Measurements from ENCODE around the gene HOXC10. TPM values are rescaled to one million over a fixed set of nuclear protein-coding genes. Genes with fewer than 3 reads are reported as not detected.

HOXC10 gene
- total RNA-seq, 2 experiments from 2014 or later = not detected

- ATAC-seq (no peak), DNase-seq (no peak)
- no peaks in the 10 kb centered on the region for H3K36me3 Mint-ChIP-seq (ENCODE audit: low read depth)
- H3K4me1 Mint-ChIP-seq (ENCODE audit: low read depth) = peaks cover 3% of the 10 kb centered on the region
- no peaks in the 10 kb centered on the region for H3K9me3 Mint-ChIP-seq
- intact Hi-C loops (cut with micrococcal nuclease) = no loop called here
- H3K4me3 Mint-ChIP-seq = no peak overlapping the region
- peaks cover 90% of the 10 kb centered on the region for H3K27me3 Mint-ChIP-seq
- no peak for TF ChIP-seq CTCF (IDR thresholded peaks at IDR 0.05)
- POLR2A ChIA-PET = interaction anchor here (0.6 kb wide), 1 partner anchor 189 kb away, joined by 4 read pairs; no protein-coding TSS in a partner anchor
- H3K27ac Mint-ChIP-seq = no peak overlapping the region
- CTCF ChIA-PET = interaction anchor here (1.6 kb wide), 1 partner anchor 59 kb away, joined by 3 read pairs; no protein-coding TSS in a partner anchor
These were observed 37.2 kb upstream of the HOXC10 start for GRCh38 chr12:53947743-53948142.

GRCh38 chr12:53948650-53949593 lies 36.0 kb upstream of the HOXC10 start:
- ChIA-PET CTCF (interaction anchor here (1.6 kb wide), 1 partner anchor 58 kb away, joined by 3 read pairs; no protein-coding TSS in a partner anchor), POLR2A (no interaction called here)
- Mint-ChIP-seq H3K9me3 (no peaks in the 10 kb centered on the region), H3K4me1 (ENCODE audit: low read depth) (peaks cover 7% of the 10 kb centered on the region), H3K36me3 (ENCODE audit: low read depth) (no peaks in the 10 kb centered on the region), H3K27me3 (peaks cover 93% of the 10 kb centered on the region), H3K27ac (no peak overlapping the region), H3K4me3 (no peak overlapping the region)
- ATAC-seq = no peak
- TF ChIP-seq CTCF (IDR thresholded peaks at IDR 0.05) = no peak
- DNase-seq = no peak
- intact Hi-C loops (cut with micrococcal nuclease) = no loop called here

- POLR2A ChIA-PET = no interaction called here
- Mint-ChIP-seq H3K4me1 (ENCODE audit: low read depth) (peaks cover 7% of the 10 kb centered on the region), H3K9me3 (no peaks in the 10 kb centered on the region), H3K4me3 (no peak overlapping the region), H3K27ac (no peak overlapping the region), H3K27me3 (peaks cover 94% of the 10 kb centered on the region), H3K36me3 (ENCODE audit: low read depth) (no peaks in the 10 kb centered on the region)
- CTCF ChIA-PET = interaction anchor here (0.6 to 1.6 kb wide), 3 partner anchors 57 to 395 kb away, joined by 3 read pairs; no protein-coding TSS in a partner anchor
- TF ChIP-seq CTCF (IDR thresholded peaks at IDR 0.05) = no peak
- no peak for DNase-seq
- no peak for ATAC-seq
- intact Hi-C loops (cut with micrococcal nuclease) = no loop called here
These were observed 35.1 kb upstream of the HOXC10 start for GRCh38 chr12:53949631-53950436.

- ChIA-PET POLR2A (no interaction called here), CTCF (interaction anchor here (0.6 to 1.0 kb wide), 2 partner anchors 258 to 394 kb away, joined by 3 read pairs; no protein-coding TSS in a partner anchor)
- Mint-ChIP-seq H3K27ac (no peak overlapping the region), H3K4me1 (ENCODE audit: low read depth) (peaks cover 7% of the 10 kb centered on the region), H3K36me3 (ENCODE audit: low read depth) (no peaks in the 10 kb centered on the region), H3K4me3 (no peak overlapping the region), H3K27me3 (peaks cover 91% of the 10 kb centered on the region), H3K9me3 (no peaks in the 10 kb centered on the region)
- TF ChIP-seq CTCF (IDR thresholded peaks at IDR 0.05) = no peak
- intact Hi-C loops (cut with micrococcal nuclease) = no loop called here
- ATAC-seq = no peak
- no peak for DNase-seq
These were observed 34.5 kb upstream of the HOXC10 start for GRCh38 chr12:53950437-53950773.

Measured in activated CD8-positive, alpha-beta T cell treated with anti-CD3 and anti-CD28 coated beads for 36 hours (primary cell).